Measurements from ENCODE around the gene MEMO1. TPM values are rescaled to one million over a fixed set of nuclear protein-coding genes. Genes with fewer than 3 reads are reported as not detected.

Gene MEMO1
- total and polyA plus RNA-seq, 2 donors: 39.9 to 62.0 TPM

DNA sequence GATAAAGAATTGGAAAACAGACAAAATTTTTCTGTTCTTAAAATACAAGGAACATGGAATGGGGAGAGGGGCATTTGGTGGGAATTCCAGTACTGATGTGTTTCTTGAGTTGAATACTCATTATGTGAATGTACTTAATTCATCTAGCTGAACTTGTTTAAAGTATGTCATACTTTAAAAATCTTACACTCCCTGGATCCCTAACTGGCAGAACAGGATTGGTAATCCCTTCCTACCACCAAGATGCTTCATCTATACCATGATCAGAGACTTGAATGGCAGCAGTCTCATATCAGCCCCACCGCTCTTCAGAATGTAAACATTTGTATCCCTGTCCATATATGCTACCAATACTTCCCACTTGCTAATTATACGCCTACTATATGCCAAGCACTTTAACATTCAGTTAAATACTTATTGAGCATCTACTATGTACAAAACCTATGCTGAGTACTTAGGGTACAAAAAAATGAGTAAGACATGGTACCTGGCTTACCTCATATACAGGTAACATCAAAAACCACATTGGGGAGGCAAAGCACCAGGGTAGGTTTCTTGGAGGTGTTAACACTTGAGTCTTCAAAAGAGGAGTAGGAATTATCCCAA is 5.3 kb downstream of the MEMO1 start:
- no peak for DNase-seq (ENCODE audit: low read depth in 6 of 9, low spot score in 9 of 9)
- Histone ChIP-seq H3K36me3 (ENCODE audit: control insufficient read depth in 2 of 2, insufficient read depth in 2 of 2, low read length in 1 of 2) (peaks cover 0 to 3% of the 10 kb centered on the region in 2 donors), H3K4me3 (ENCODE audit: low read length in 2 of 2) (no peak overlapping the region), H3K27ac (ENCODE audit: low read depth in 1 of 2, low read length in 1 of 2) (no peak overlapping the region), H3K4me1 (ENCODE audit: control insufficient read depth in 2 of 2, insufficient read depth in 2 of 2, low read length in 2 of 2) (peaks cover 0 to 8% of the 10 kb centered on the region in 2 donors), H3K27me3 (ENCODE audit: control insufficient read depth in 2 of 2, insufficient read depth in 1 of 2, low read length in 1 of 2) (no peaks in the 10 kb centered on the region), H3K9me3 (ENCODE audit: control insufficient read depth in 2 of 2, insufficient read depth in 1 of 2, low read length in 1 of 2) (no peaks in the 10 kb centered on the region)
- 98% methylated on average over 2 of the region's 2 CpGs for WGBS

- H3K4me1 ChIP-seq (ENCODE audit: control insufficient read depth in 2 of 2, insufficient read depth in 2 of 2, low read length in 2 of 2): peaks cover 0 to 12% of the 10 kb centered on the region in 2 donors
- 96% methylated on average over 2 of the region's 2 CpGs for WGBS
- H3K36me3 ChIP-seq (ENCODE audit: control insufficient read depth in 2 of 2, insufficient read depth in 2 of 2, low read length in 1 of 2): peaks cover 0 to 3% of the 10 kb centered on the region in 2 donors
- H3K9me3 ChIP-seq (ENCODE audit: control insufficient read depth in 2 of 2, insufficient read depth in 1 of 2, low read length in 1 of 2): no peaks in the 10 kb centered on the region
- no peaks in the 10 kb centered on the region for H3K27me3 ChIP-seq (ENCODE audit: control insufficient read depth in 2 of 2, insufficient read depth in 1 of 2, low read length in 1 of 2)
- no peak overlapping the region for H3K4me3 ChIP-seq (ENCODE audit: low read length in 2 of 2)
- DNase-seq (ENCODE audit: low read depth in 6 of 9, low spot score in 9 of 9): no peak
- no peak overlapping the region for H3K27ac ChIP-seq (ENCODE audit: low read depth in 1 of 2, low read length in 1 of 2)
Measured at GRCh38 chr2:32003791-32004190, 7.0 kb downstream of the MEMO1 start.

- no peaks in the 10 kb centered on the region for H3K9me3 ChIP-seq (ENCODE audit: control insufficient read depth in 2 of 2, insufficient read depth in 1 of 2, low read length in 1 of 2)
- no peak overlapping the region for H3K4me3 ChIP-seq (ENCODE audit: low read length in 2 of 2)
- DNase-seq (ENCODE audit: low read depth in 6 of 9, low spot score in 9 of 9): no peak
- peaks cover 0 to 3% of the 10 kb centered on the region in 2 donors for H3K36me3 ChIP-seq (ENCODE audit: control insufficient read depth in 2 of 2, insufficient read depth in 2 of 2, low read length in 1 of 2)
- 98% methylated on average over 3 of the region's 3 CpGs for WGBS
- H3K27me3 ChIP-seq (ENCODE audit: control insufficient read depth in 2 of 2, insufficient read depth in 1 of 2, low read length in 1 of 2): no peaks in the 10 kb centered on the region
- no peak overlapping the region for H3K27ac ChIP-seq (ENCODE audit: low read depth in 1 of 2, low read length in 1 of 2)
- H3K4me1 ChIP-seq (ENCODE audit: control insufficient read depth in 2 of 2, insufficient read depth in 2 of 2, low read length in 2 of 2): peaks cover 0 to 12% of the 10 kb centered on the region in 2 donors
Measured at GRCh38 chr2:32002406-32002805, 8.4 kb downstream of the MEMO1 start.

DNA sequence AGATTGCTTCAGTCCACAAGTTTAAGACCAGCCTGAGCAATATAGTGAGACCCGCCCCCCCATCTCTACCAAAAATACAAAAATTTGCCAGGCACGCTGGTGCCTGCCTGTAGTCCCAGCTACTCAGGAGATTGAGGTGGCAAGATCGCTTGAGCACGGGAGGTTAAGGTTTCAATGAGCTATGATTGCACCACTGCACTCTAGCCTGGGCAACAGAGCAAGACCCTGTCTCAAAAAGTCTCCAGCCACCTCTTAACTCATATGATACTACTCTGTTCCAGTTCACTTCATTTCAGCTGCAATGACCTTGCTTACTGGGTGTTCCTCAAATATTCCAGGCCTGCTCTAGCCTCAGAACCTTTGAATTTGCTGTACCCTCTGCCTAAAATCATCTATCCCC is 11.4 kb downstream of the MEMO1 start:
- no peak for DNase-seq (ENCODE audit: low read depth in 6 of 9, low spot score in 9 of 9)
- Histone ChIP-seq H3K27ac (ENCODE audit: low read depth in 1 of 2, low read length in 1 of 2) (no peak overlapping the region), H3K36me3 (ENCODE audit: control insufficient read depth in 2 of 2, insufficient read depth in 2 of 2, low read length in 1 of 2) (no peaks in the 10 kb centered on the region), H3K9me3 (ENCODE audit: control insufficient read depth in 2 of 2, insufficient read depth in 1 of 2, low read length in 1 of 2) (no peaks in the 10 kb centered on the region), H3K27me3 (ENCODE audit: control insufficient read depth in 2 of 2, insufficient read depth in 1 of 2, low read length in 1 of 2) (no peaks in the 10 kb centered on the region), H3K4me1 (ENCODE audit: control insufficient read depth in 2 of 2, insufficient read depth in 2 of 2, low read length in 2 of 2) (peaks cover 0 to 9% of the 10 kb centered on the region in 2 donors), H3K4me3 (ENCODE audit: low read length in 2 of 2) (no peak overlapping the region)
- over 99% methylated on average over 4 of the region's 4 CpGs for WGBS

GRCh38 chr2:31998731-31999383 is 12.0 kb downstream of the MEMO1 start:
- Histone ChIP-seq H3K9me3 (ENCODE audit: control insufficient read depth in 2 of 2, insufficient read depth in 1 of 2, low read length in 1 of 2) (no peaks in the 10 kb centered on the region), H3K4me1 (ENCODE audit: control insufficient read depth in 2 of 2, insufficient read depth in 2 of 2, low read length in 2 of 2) (peaks cover 0 to 9% of the 10 kb centered on the region in 2 donors), H3K36me3 (ENCODE audit: control insufficient read depth in 2 of 2, insufficient read depth in 2 of 2, low read length in 1 of 2) (no peaks in the 10 kb centered on the region), H3K27ac (ENCODE audit: low read depth in 1 of 2, low read length in 1 of 2) (no peak overlapping the region), H3K27me3 (ENCODE audit: control insufficient read depth in 2 of 2, insufficient read depth in 1 of 2, low read length in 1 of 2) (no peaks in the 10 kb centered on the region), H3K4me3 (ENCODE audit: low read length in 2 of 2) (no peak overlapping the region)
- 81% methylated on average over 4 of the region's 4 CpGs for WGBS
- DNase-seq (ENCODE audit: low read depth in 6 of 9, low spot score in 9 of 9): no peak

DNA sequence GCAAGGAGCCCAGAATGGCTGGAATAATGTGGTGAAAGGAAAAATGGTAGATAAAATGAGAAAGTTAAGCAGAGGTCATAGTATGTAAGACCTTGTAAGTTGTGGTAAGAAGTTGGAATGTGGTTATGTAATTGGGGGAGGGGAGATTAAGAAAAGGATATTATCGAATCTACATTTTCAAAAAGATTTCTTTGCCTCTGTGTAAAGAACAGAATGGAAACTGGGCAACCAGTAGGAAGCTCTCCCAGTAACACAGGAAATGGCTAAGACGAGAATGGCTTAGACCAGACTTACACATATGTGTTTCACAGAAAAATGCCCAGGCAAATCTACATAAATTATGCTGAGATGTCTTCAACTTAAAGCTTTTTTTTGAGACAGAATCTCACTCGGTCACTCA is 13.2 kb downstream of the MEMO1 start:
- Histone ChIP-seq H3K4me1 (ENCODE audit: control insufficient read depth in 2 of 2, insufficient read depth in 2 of 2, low read length in 2 of 2) (peaks cover 0 to 9% of the 10 kb centered on the region in 2 donors), H3K27me3 (ENCODE audit: control insufficient read depth in 2 of 2, insufficient read depth in 1 of 2, low read length in 1 of 2) (no peaks in the 10 kb centered on the region), H3K9me3 (ENCODE audit: control insufficient read depth in 2 of 2, insufficient read depth in 1 of 2, low read length in 1 of 2) (no peaks in the 10 kb centered on the region), H3K4me3 (ENCODE audit: low read length in 2 of 2) (no peak overlapping the region), H3K27ac (ENCODE audit: low read depth in 1 of 2, low read length in 1 of 2) (no peak overlapping the region), H3K36me3 (ENCODE audit: control insufficient read depth in 2 of 2, insufficient read depth in 2 of 2, low read length in 1 of 2) (no peaks in the 10 kb centered on the region)
- WGBS: 65% methylated on average over 3 of the region's 3 CpGs
- peak in 1 of 9 donors; percentile 17 for DNase-seq (ENCODE audit: low read depth in 6 of 9, low spot score in 9 of 9)

DNA sequence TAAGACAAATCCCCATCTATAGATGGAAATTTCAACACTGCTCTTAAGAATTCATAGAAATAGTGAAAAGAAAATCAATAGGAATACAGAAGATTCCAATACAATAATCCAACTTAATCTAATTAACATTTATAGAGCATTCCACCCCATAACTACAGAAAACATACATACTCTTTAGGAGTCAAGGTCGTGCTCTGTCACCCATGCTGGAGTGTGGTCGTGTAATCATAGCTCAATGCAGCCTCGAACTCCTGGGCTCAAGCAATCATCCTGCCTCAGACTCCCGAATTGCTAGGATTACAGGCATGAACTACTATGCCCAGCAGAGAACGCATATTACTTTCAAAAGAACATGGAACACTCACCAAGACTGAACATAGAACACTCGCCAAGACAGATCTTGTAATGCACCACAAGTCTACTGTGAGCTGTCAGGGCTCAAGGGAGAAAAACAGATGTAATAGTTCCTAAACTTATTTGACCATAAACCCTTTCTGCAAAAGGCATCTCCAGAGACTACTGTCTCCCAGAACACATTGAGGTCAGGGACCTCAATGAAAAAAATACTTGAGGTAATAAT is 14.1 kb downstream of the MEMO1 start:
- WGBS: 96% methylated on average over 6 of the region's 6 CpGs
- H3K4me3 ChIP-seq (ENCODE audit: low read length in 2 of 2): no peak overlapping the region
- peaks cover 0 to 9% of the 10 kb centered on the region in 2 donors for H3K4me1 ChIP-seq (ENCODE audit: control insufficient read depth in 2 of 2, insufficient read depth in 2 of 2, low read length in 2 of 2)
- H3K9me3 ChIP-seq (ENCODE audit: control insufficient read depth in 2 of 2, insufficient read depth in 1 of 2, low read length in 1 of 2): no peaks in the 10 kb centered on the region
- H3K27ac ChIP-seq (ENCODE audit: low read depth in 1 of 2, low read length in 1 of 2): no peak overlapping the region
- no peaks in the 10 kb centered on the region for H3K27me3 ChIP-seq (ENCODE audit: control insufficient read depth in 2 of 2, insufficient read depth in 1 of 2, low read length in 1 of 2)
- H3K36me3 ChIP-seq (ENCODE audit: control insufficient read depth in 2 of 2, insufficient read depth in 2 of 2, low read length in 1 of 2): no peaks in the 10 kb centered on the region
- no peak for DNase-seq (ENCODE audit: low read depth in 6 of 9, low spot score in 9 of 9)

GRCh38 chr2:31992934-31993333 is 17.9 kb downstream of the MEMO1 start:
- H3K36me3 ChIP-seq (ENCODE audit: control insufficient read depth in 2 of 2, insufficient read depth in 2 of 2, low read length in 1 of 2): no peaks in the 10 kb centered on the region
- no peak overlapping the region for H3K4me3 ChIP-seq (ENCODE audit: low read length in 2 of 2)
- DNase-seq (ENCODE audit: low read depth in 6 of 9, low spot score in 9 of 9): no peak
- H3K27ac ChIP-seq (ENCODE audit: low read depth in 1 of 2, low read length in 1 of 2): no peak overlapping the region
- over 99% methylated on average over 4 of the region's 4 CpGs for WGBS
- H3K4me1 ChIP-seq (ENCODE audit: control insufficient read depth in 2 of 2, insufficient read depth in 2 of 2, low read length in 2 of 2): peaks cover 0 to 2% of the 10 kb centered on the region in 2 donors
- no peaks in the 10 kb centered on the region for H3K9me3 ChIP-seq (ENCODE audit: control insufficient read depth in 2 of 2, insufficient read depth in 1 of 2, low read length in 1 of 2)
- no peaks in the 10 kb centered on the region for H3K27me3 ChIP-seq (ENCODE audit: control insufficient read depth in 2 of 2, insufficient read depth in 1 of 2, low read length in 1 of 2)

GRCh38 chr2:31992025-31992579 is 18.7 kb downstream of the MEMO1 start:
- H3K4me3 ChIP-seq (ENCODE audit: low read length in 2 of 2): no peak overlapping the region
- DNase-seq (ENCODE audit: low read depth in 6 of 9, low spot score in 9 of 9): no peak
- H3K27ac ChIP-seq (ENCODE audit: low read depth in 1 of 2, low read length in 1 of 2): no peak overlapping the region
- no peaks in the 10 kb centered on the region for H3K9me3 ChIP-seq (ENCODE audit: control insufficient read depth in 2 of 2, insufficient read depth in 1 of 2, low read length in 1 of 2)
- WGBS: over 99% methylated on average over 3 of the region's 3 CpGs
- H3K4me1 ChIP-seq (ENCODE audit: control insufficient read depth in 2 of 2, insufficient read depth in 2 of 2, low read length in 2 of 2): no peaks in the 10 kb centered on the region
- no peaks in the 10 kb centered on the region for H3K27me3 ChIP-seq (ENCODE audit: control insufficient read depth in 2 of 2, insufficient read depth in 1 of 2, low read length in 1 of 2)
- no peaks in the 10 kb centered on the region for H3K36me3 ChIP-seq (ENCODE audit: control insufficient read depth in 2 of 2, insufficient read depth in 2 of 2, low read length in 1 of 2)
